ENCODE data around the gene SLC25A1.

DNA sequence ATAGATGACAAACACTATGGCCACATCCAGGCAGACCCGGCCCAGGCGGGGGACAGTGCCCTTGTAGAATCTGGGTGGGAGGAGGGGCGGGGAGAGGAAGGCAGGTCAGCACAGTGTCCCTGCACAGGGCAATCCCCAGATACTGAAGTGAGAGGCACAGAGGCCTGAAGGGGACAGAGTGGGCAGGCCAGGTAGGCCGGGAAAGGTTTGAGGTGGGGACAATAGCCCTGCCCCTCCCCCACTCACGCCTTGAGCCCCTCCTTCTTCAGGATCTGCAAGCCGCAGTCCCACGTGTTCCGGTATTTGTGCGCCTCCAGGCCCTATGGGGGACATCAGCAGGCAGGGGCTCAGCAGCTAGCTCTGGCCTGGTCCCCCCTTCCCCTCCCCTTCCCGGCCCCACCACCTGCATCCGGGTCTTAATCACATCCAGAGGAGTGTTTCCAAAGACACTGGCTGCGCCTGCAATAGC lies 2.3 kb downstream of the SLC25A1 start:
- TF ChIP-seq, protein P1, sequence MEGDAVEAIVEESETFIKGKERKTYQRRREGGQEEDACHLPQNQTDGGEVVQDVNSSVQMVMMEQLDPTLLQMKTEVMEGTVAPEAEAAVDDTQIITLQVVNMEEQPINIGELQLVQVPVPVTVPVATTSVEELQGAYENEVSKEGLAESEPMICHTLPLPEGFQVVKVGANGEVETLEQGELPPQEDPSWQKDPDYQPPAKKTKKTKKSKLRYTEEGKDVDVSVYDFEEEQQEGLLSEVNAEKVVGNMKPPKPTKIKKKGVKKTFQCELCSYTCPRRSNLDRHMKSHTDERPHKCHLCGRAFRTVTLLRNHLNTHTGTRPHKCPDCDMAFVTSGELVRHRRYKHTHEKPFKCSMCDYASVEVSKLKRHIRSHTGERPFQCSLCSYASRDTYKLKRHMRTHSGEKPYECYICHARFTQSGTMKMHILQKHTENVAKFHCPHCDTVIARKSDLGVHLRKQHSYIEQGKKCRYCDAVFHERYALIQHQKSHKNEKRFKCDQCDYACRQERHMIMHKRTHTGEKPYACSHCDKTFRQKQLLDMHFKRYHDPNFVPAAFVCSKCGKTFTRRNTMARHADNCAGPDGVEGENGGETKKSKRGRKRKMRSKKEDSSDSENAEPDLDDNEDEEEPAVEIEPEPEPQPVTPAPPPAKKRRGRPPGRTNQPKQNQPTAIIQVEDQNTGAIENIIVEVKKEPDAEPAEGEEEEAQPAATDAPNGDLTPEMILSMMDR (conservative IDR thresholded peaks at IDR 0.05 in 1 of 2, IDR thresholded peaks at IDR 0.05 in 1 of 2; ENCODE audit: extremely low read depth in 1 of 2, insufficient read depth in 1 of 2, low read depth in 1 of 2, low read length in 2 of 2), result no peak
- no peak for TF ChIP-seq EZH2 (IDR thresholded peaks at IDR 0.05; ENCODE audit: borderline replicate concordance, low read length)

All from mammary epithelial cell (primary cell).